ENCODE measurements around the gene OR2V2. TPM values are rescaled to one million over a fixed set of nuclear protein-coding genes. Genes with fewer than 3 reads are reported as not detected.

OR2V2 gene
- polyA plus RNA-seq, 1 of the 3 experiments (the other 2 are of a cell fraction) = not detected

DNA sequence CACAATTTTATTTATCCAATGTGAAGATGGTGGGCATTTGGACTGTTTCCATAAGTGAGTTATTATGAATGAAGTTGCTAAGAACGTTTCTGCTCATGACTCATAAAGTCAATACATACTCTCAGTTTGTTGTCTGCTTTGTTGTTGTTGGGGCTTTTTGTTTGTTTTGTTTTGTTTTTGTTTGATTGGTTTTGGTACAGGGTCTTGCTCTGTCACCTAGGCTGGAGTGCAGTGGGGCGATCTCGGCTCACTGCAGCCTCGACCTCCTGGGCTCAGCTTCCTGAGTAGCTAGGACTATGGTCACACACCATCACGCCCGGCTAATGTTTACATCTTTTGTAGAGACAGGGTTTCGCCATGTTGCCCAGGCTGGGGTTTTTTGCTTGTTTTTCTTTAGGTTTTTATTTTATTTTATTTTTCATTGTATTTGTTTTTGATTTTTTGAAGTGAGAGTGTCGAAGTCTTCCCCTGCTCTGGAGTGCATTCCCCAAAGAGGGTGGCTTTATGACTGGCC, 39.7 kb downstream of the OR2V2 start (continued):
- TF ChIP-seq, protein P1, sequence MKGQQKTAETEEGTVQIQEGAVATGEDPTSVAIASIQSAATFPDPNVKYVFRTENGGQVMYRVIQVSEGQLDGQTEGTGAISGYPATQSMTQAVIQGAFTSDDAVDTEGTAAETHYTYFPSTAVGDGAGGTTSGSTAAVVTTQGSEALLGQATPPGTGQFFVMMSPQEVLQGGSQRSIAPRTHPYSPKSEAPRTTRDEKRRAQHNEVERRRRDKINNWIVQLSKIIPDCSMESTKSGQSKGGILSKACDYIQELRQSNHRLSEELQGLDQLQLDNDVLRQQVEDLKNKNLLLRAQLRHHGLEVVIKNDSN (IDR thresholded peaks at IDR 0.05; ENCODE audit: borderline replicate concordance, low read depth) = no peak
- TF ChIP-seq GATA2 (CRISPR knock-in tag; IDR thresholded peaks at IDR 0.05) (no peak), CHD2 (IDR thresholded peaks at IDR 0.05; ENCODE audit: low read length, partially characterized antibody) (no peak)

DNA sequence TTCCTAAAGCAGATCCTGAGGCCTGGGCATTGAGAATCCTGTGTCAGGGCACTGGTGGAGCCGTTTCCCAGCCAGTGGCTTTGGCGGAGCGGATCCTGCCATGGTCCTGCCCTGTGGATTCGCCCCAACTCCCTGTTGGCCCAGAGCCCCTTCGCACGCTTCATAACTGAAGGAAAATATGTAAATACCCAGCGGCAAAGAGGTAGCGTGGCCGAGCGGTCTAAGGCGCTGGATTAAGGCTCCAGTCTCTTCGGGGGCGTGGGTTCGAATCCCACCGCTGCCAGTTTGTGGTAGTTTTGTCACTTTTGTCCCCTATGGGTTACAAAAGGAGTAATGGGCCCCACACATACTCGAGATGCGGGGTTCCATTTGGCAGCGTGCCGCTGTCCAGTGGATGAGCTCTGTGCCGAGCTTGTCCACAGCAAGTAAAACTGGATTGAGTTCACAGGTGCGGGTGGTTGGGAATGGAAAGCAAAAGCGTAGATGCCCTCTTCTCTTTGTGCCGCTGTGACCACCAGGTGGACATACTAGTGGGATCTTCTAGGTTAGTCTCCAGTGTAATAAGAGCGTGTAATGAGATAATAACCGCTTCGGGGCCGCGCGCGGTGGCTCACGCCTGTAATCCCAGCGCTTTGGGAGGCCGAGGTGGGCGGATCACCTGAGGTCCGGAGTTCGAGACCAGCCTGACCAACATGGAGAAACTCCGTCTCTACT, 40.3 kb downstream of the OR2V2 start:
- H4K20me1 ChIP-seq (ENCODE audit: insufficient read depth) = no peaks in the 10 kb centered on the region
- peak overlapping the region; percentile 74; the same call in 1 of the 2 replicates for H3K9ac ChIP-seq
- peak overlapping the region; percentile 94 for H3K4me2 ChIP-seq
- peaks cover 30% of the 10 kb centered on the region for H3F3A ChIP-seq (replicated peaks; ENCODE audit: insufficient read depth)
- peaks cover 6% of the 10 kb centered on the region; the same call in 1 of the 2 replicates for H3K79me2 ChIP-seq (ENCODE audit: insufficient read depth)
- H3K36me3 ChIP-seq (replicated peaks in 1 of 2; ENCODE audit: control insufficient read depth in 1 of 2, insufficient read depth in 2 of 2, low read length in 1 of 2) = no peaks in the 10 kb centered on the region
- POLR2A ChIA-PET = no interaction called here
- CTCF ChIA-PET = interaction anchor here (1.2 to 7.4 kb wide), 6 partner anchors 14 to 35 kb away, joined by 3 to 72 read pairs (median 4); partner anchors contain the start of genes TRIM41 and TRIM7
- H3K27me3 ChIP-seq (ENCODE audit: insufficient read depth) = no peaks in the 10 kb centered on the region
- WGBS (ENCODE audit: low lambda C conversion rate) = 1% methylated on average over 28 of the region's 37 CpGs
- peak overlapping the region; percentile 91 to 98 for H3K4me3 ChIP-seq (ENCODE audit: low read depth in 2 of 2, low read length in 1 of 2)
- peak overlapping the region; percentile 41 to 77; a peak in 3 of 4 replicates for H3K27ac ChIP-seq (ENCODE audit: low read depth in 2 of 2, low read length in 1 of 2)
- no peak overlapping the region; the same call in 1 of the 2 replicates for H2AFZ ChIP-seq (ENCODE audit: low read depth)
- no peaks in the 10 kb centered on the region for H3K9me3 ChIP-seq
- DNase-seq = peak; percentile 78
- no peaks in the 10 kb centered on the region for H3K9me2 ChIP-seq
- peaks cover 0 to 6% of the 10 kb centered on the region in 2 experiments; a peak in 1 of 4 replicates for H3K4me1 ChIP-seq (ENCODE audit: control insufficient read depth in 1 of 2, insufficient read depth in 2 of 2, low read depth in 1 of 2, low read length in 1 of 2)
- TF ChIP-seq SMC3 (IDR thresholded peaks at IDR 0.05; ENCODE audit: low read depth, low read length) = no peak
- TF ChIP-seq TAF1 (IDR thresholded peaks at IDR 0.05; ENCODE audit: borderline replicate concordance, low read depth, low read length) = no peak
- TF ChIP-seq FOXJ3 (CRISPR knock-in tag; IDR thresholded peaks at IDR 0.05) = 0 out of 2 replicates have a peak, but pooled peaks have one; percentile 8
- no peak for TF ChIP-seq NRF1 (IDR thresholded peaks at IDR 0.05; ENCODE audit: low read depth, low read length)
- TF ChIP-seq, protein P2, sequence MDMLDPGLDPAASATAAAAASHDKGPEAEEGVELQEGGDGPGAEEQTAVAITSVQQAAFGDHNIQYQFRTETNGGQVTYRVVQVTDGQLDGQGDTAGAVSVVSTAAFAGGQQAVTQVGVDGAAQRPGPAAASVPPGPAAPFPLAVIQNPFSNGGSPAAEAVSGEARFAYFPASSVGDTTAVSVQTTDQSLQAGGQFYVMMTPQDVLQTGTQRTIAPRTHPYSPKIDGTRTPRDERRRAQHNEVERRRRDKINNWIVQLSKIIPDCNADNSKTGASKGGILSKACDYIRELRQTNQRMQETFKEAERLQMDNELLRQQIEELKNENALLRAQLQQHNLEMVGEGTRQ (IDR thresholded peaks at IDR 0.05; ENCODE audit: borderline replicate concordance, low read depth, low read length) = no peak
- TF ChIP-seq, protein P3, sequence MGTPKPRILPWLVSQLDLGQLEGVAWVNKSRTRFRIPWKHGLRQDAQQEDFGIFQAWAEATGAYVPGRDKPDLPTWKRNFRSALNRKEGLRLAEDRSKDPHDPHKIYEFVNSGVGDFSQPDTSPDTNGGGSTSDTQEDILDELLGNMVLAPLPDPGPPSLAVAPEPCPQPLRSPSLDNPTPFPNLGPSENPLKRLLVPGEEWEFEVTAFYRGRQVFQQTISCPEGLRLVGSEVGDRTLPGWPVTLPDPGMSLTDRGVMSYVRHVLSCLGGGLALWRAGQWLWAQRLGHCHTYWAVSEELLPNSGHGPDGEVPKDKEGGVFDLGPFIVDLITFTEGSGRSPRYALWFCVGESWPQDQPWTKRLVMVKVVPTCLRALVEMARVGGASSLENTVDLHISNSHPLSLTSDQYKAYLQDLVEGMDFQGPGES (IDR thresholded peaks at IDR 0.05; ENCODE audit: low read depth, low read length) = no peak
- no peak for TF ChIP-seq FOXM1 (IDR thresholded peaks at IDR 0.05; ENCODE audit: low read depth)
- TF ChIP-seq YY1 (IDR thresholded peaks at IDR 0.05; ENCODE audit: low read depth) = 0 out of 2 replicates have a peak, but pooled peaks have one; percentile 19
- TF ChIP-seq CHD2 (IDR thresholded peaks at IDR 0.05; ENCODE audit: low read length, partially characterized antibody) = no peak
- peak; percentile 75 for TF ChIP-seq NFIC (IDR thresholded peaks at IDR 0.05; ENCODE audit: borderline replicate concordance)
- TF ChIP-seq, protein P4, sequence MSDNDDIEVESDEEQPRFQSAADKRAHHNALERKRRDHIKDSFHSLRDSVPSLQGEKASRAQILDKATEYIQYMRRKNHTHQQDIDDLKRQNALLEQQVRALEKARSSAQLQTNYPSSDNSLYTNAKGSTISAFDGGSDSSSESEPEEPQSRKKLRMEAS (IDR thresholded peaks at IDR 0.05; ENCODE audit: low read depth) = no peak
- TF ChIP-seq, protein P5, sequence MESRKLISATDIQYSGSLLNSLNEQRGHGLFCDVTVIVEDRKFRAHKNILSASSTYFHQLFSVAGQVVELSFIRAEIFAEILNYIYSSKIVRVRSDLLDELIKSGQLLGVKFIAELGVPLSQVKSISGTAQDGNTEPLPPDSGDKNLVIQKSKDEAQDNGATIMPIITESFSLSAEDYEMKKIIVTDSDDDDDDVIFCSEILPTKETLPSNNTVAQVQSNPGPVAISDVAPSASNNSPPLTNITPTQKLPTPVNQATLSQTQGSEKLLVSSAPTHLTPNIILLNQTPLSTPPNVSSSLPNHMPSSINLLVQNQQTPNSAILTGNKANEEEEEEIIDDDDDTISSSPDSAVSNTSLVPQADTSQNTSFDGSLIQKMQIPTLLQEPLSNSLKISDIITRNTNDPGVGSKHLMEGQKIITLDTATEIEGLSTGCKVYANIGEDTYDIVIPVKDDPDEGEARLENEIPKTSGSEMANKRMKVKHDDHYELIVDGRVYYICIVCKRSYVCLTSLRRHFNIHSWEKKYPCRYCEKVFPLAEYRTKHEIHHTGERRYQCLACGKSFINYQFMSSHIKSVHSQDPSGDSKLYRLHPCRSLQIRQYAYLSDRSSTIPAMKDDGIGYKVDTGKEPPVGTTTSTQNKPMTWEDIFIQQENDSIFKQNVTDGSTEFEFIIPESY (IDR thresholded peaks at IDR 0.05; ENCODE audit: borderline replicate concordance, low read depth) = no peak
- TF ChIP-seq EP300 (IDR thresholded peaks at IDR 0.05; ENCODE audit: borderline replicate concordance in 1 of 2, low read depth in 1 of 2, low read length in 1 of 2) = no peak
- 0 out of 2 replicates have a peak, but pooled peaks have one; percentile 2 for TF ChIP-seq TCF12 (IDR thresholded peaks at IDR 0.05)
- TF ChIP-seq EZH2phosphoT487 (IDR thresholded peaks at IDR 0.05; ENCODE audit: borderline replicate concordance, low read depth) = no peak
- TF ChIP-seq, protein P6, sequence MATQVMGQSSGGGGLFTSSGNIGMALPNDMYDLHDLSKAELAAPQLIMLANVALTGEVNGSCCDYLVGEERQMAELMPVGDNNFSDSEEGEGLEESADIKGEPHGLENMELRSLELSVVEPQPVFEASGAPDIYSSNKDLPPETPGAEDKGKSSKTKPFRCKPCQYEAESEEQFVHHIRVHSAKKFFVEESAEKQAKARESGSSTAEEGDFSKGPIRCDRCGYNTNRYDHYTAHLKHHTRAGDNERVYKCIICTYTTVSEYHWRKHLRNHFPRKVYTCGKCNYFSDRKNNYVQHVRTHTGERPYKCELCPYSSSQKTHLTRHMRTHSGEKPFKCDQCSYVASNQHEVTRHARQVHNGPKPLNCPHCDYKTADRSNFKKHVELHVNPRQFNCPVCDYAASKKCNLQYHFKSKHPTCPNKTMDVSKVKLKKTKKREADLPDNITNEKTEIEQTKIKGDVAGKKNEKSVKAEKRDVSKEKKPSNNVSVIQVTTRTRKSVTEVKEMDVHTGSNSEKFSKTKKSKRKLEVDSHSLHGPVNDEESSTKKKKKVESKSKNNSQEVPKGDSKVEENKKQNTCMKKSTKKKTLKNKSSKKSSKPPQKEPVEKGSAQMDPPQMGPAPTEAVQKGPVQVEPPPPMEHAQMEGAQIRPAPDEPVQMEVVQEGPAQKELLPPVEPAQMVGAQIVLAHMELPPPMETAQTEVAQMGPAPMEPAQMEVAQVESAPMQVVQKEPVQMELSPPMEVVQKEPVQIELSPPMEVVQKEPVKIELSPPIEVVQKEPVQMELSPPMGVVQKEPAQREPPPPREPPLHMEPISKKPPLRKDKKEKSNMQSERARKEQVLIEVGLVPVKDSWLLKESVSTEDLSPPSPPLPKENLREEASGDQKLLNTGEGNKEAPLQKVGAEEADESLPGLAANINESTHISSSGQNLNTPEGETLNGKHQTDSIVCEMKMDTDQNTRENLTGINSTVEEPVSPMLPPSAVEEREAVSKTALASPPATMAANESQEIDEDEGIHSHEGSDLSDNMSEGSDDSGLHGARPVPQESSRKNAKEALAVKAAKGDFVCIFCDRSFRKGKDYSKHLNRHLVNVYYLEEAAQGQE (IDR thresholded peaks at IDR 0.05; ENCODE audit: low read depth, low read length) = no peak
- no peak for TF ChIP-seq MXI1 (IDR thresholded peaks at IDR 0.05; ENCODE audit: low read depth, low read length)

Measured in SK-N-SH (cell line).